DOHH2 (cell line): ENCODE data around the gene CAMSAP3.
"Not testable (repeated sequence)": the region's sequence is repeated elsewhere in the genome, so short reads cannot be mapped to it uniquely, and the experiment has no call there.

Source experiments
- EZH2phosphoT487 ChIP-seq: fragments of 200-600 bp; sonication (generic); IDR thresholded peaks from 2 replicates; pipeline ENCODE4 v1.6.1; 2017; ENCODE audit warnings: borderline replicate concordance, mild to moderate bottlenecking, antibody characterized with exemption, low read length, moderate library complexity, mixed read lengths
- TF ChIP-seq, protein P1 (sequence below): fragments of 200-600 bp; sonication (generic); IDR thresholded peaks from one replicate; pipeline ENCODE4 v1.5.1; 2014; ENCODE audit warnings: antibody characterized with exemption, mild to moderate bottlenecking, low read depth, low read length; ENCODE audit not compliant: poor library complexity, severe bottlenecking

DNA sequence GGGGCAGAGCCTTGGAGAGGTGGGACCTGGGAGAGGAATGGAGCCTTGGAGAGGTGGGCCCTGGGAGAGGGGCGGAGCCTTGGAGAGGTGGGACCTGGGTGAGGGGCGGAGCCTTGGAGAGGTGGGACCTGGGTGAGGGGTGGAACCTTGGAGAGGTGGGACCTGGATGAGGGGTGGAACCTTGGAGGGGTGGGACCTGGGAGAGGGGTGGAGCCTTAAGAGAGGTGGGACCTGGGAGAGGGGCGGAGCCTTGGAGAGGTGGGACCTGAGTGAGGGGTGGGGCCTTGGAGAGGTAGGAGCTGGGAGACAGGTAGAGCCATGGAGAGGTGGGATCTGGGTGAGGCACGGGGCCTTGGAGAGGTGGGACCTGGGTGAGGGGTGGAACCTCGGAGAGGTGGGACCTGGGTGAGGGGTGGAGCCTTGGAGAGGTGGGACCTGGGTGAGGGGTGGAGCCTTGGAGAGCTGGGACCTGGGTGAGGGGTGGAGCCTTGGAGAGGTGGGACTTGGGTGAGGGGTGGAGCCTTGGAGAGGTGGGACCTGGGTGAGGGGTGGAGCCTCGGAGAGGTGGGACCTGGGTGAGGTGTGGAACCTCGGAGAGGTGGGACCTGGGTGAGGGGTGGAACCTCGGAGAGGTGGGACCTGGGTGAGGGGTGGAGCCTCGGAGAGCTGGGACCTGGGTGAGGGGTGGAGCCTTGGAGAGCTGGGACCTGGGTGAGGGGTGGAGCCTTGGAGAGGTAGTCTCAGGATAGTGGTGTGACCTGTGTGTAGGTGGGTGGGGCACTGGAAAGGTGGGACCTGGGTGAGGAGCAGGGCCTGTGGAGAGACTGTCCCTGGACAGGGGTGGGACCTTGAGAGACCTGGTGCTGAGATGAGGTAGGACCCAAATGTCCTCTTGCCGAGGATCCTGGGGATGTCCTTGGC is 48.2 kb downstream of the CAMSAP3 start:
- TF ChIP-seq, protein P1, sequence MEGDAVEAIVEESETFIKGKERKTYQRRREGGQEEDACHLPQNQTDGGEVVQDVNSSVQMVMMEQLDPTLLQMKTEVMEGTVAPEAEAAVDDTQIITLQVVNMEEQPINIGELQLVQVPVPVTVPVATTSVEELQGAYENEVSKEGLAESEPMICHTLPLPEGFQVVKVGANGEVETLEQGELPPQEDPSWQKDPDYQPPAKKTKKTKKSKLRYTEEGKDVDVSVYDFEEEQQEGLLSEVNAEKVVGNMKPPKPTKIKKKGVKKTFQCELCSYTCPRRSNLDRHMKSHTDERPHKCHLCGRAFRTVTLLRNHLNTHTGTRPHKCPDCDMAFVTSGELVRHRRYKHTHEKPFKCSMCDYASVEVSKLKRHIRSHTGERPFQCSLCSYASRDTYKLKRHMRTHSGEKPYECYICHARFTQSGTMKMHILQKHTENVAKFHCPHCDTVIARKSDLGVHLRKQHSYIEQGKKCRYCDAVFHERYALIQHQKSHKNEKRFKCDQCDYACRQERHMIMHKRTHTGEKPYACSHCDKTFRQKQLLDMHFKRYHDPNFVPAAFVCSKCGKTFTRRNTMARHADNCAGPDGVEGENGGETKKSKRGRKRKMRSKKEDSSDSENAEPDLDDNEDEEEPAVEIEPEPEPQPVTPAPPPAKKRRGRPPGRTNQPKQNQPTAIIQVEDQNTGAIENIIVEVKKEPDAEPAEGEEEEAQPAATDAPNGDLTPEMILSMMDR: not testable (repeated sequence)
- TF ChIP-seq EZH2phosphoT487: not testable (repeated sequence)
